Right lobe of liver (tissue), 6 donors: ENCODE results near the gene BPIFB2. TPM values are rescaled to one million over a fixed set of nuclear protein-coding genes. Genes with fewer than 3 reads are reported as not detected.

Source experiments
- ATAC-seq, 4 donors: fragments of 200-7000 bp; cut with Tn5 transposase; one replicate each; pipeline ENCODE4 v1.9.1; 2020; ENCODE audit warnings: mild to moderate bottlenecking in 4 of 4, moderate library complexity in 4 of 4
- DNase-seq, 3 donors: peaks; one replicate each; pipeline ENCODE4 v3.0.0-alpha.2; 2020
- H3K27ac ChIP-seq, 3 donors: fragments of 200-600 bp; one replicate each; pipeline ENCODE4 v1.8.0; 2022
- H3K27me3 ChIP-seq, 2 donors: fragments of 200-600 bp; one replicate each; pipeline ENCODE4 v1.8.0; 2022
- H3K36me3 ChIP-seq, 4 donors: fragments of 200-600 bp; sonication (generic) in 1 of 4; one replicate each; pipeline versions ENCODE4 v1.5.1 to v1.8.0; 2017 to 2022; ENCODE audit warnings: control low read depth in 1 of 4
- H3K4me1 ChIP-seq, 4 donors: fragments of 200-600 bp; sonication (generic) in 1 of 4; one replicate each; pipeline versions ENCODE4 v1.5.1 to v1.8.0; 2017 to 2022; ENCODE audit warnings: control low read depth in 1 of 4
- H3K4me3 ChIP-seq, 3 donors: fragments of 200-600 bp; one replicate each; pipeline ENCODE4 v1.8.0; 2022
- H3K9me3 ChIP-seq, 4 donors: fragments of 200-600 bp; sonication (generic) in 1 of 4; one replicate each; pipeline versions ENCODE4 v1.5.1 to v1.8.0; 2017 to 2022; ENCODE audit warnings: control low read depth in 1 of 4
- CTCF ChIP-seq, 4 donors: fragments of 200-600 bp in 3 of 4; fragments of 450-650 bp in 1 of 4; IDR thresholded peaks; one replicate each; pipeline versions ENCODE4 v1.5.1 to v1.8.0; 2016 to 2022; ENCODE audit warnings: antibody characterized with exemption in 4 of 4, mild to moderate bottlenecking in 2 of 4
- POLR2A ChIP-seq: fragments of 450-650 bp; IDR thresholded peaks from one replicate; pipeline ENCODE4 v1.6.1; 2017; ENCODE audit warnings: antibody characterized with exemption, mild to moderate bottlenecking
- WGBS: methylation state at CpG from one replicate; pipeline ENCODE4 v1.1.6; 2018; ENCODE audit warnings: low coverage, low lambda C conversion rate; ENCODE audit not compliant: insufficient coverage; ENCODE audit errors: missing lambda C conversion rate; 5-methylcytosine and 5-hydroxymethylcytosine counted together
- intact Hi-C, 2 donors: fragments of 100-400 bp; cut with DNase I; formaldehyde crosslinking; loops; one replicate each; pipeline versions ENCODE4 v1.11.2 to v1.14.1; 2022
- total RNA-seq, 6 experiments: library from RNA; depleted of rRNA in 2 of 6; stranded (reverse); fragments of >200 nt in 2 of 6; fragmentation: NEBNext Ultra II Directional in 3 of 6; extraction: Animal tissue kit (Norgen Biotek cat#: 25700) in 3 of 6; gene quantifications; one replicate each; pipeline versions ENCODE4 v1.1.0 to v1.2.4, GENCODE V29; 2016 to 2023
- donor health status: DM: no; HTN: yes; CAD: no.
- donor health status: DM: no; HTN: no; CAD: no.
- donor health status: DM: no; HTN: no; CAD: no.
- donor health status: DM: no; HTN: yes; CAD: no.
- donor health status: DM: no; HTN: yes; CAD: no.

Gene BPIFB2
- total RNA-seq, 6 experiments from 2014 or later = 0.12 TPM; not detected in 5

DNA sequence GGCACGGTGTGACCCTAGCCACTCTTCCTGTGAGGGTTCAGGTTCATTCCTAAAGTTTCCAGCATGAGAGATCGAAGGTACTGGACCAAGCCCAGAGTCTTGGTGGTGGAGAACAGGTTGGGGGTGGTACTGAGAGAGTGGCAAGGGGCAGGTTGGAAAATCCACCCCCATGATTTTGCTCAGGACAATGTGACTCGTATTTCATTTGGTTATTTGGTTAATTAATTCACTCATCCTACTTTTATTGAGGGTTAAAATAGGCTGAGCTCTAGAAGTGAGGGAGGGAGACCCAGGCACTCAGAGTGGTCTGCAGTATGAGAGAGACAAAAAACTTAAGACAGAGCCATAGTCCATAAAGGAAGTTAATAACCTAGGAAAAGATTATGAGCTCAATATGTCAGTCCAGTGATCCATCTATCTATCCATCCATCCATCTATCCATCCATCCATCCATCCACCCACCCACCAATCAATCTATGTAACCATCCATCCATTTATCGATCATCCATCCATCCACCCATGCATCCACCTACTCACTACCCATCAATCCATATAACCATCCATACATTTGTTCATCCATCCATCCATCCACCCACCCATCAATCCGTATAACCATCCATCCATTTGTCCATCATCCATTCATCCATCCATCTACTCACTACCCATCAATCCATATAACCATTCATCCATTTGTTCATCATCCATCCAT is 17.3 kb downstream of the BPIFB2 start:
- no peak overlapping the region for H3K4me3 ChIP-seq
- no peak for TF ChIP-seq POLR2A
- no peak for TF ChIP-seq CTCF (IDR thresholded peaks at IDR 0.05)
- ATAC-seq (no peak), DNase-seq (peak in 1 of 3 donors; percentile 1)
- 51% methylated on average over 4 of the region's 5 CpGs for WGBS
- intact Hi-C loops = no loop called here
- no peak overlapping the region for H3K27ac ChIP-seq
- no peaks in the 10 kb centered on the region for H3K4me1 ChIP-seq
- no peaks in the 10 kb centered on the region for H3K36me3 ChIP-seq
- no peaks in the 10 kb centered on the region for H3K9me3 ChIP-seq
- no peaks in the 10 kb centered on the region for H3K27me3 ChIP-seq

DNA sequence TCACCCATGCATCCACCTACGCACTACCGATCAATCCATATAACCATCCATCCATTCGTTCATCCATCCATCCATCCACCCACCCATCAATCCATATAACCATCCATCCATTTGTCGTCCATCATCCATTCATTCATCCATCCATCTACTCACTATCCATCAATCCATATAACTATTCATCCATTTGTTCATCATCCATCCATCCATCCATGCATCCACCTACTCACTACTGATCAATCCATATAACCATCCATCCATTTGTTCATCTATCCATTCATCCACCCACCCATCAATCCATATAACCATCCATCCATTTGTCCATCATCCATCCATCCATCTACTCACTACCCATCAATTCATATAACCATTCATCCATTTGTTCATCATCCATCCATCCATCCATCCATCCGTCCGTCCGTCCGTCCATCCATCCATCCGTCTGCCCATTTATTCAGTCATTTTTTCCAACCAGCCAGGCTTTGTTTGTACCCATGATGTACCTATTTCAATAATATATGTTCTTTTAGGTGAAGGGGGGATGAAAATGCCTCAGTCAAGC is 17.9 kb downstream of the BPIFB2 start:
- WGBS = 73% methylated on average over 9 of the region's 9 CpGs
- no peak for TF ChIP-seq CTCF (IDR thresholded peaks at IDR 0.05)
- no peak for TF ChIP-seq POLR2A
- no peak for ATAC-seq

DNA sequence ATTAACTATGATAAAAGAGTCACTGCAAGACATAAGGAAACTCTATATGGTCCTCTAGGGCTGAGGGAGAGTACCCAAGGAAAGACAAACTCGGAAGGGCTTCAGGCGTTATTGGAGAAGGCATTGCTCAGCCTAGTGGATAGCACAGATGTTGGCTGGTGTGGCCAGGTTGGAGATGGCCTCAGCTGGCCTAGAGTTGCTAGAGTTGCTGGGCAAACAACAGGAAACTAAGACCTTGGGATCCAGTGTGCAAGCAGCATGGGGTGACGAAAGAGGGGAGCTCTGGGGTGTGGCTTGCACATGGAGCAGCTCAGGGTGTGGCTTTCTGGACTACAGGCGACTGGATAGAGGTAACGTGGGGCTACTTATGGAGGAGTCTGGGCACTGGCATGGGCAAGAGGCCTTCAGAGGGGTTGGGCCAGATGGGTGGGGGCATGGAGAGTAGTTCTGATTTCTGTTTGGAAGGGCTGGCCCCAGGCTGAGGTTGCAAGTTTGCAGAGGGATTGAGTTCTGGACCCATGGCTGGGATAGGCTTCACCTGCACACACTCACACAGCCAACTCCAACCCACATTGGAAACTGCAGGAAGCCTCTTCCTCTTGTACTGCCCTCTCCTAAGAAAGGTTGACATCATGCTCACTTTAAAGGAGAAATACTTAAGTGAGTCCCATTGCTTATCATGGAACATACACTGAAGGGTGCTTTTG is 18.7 kb downstream of the BPIFB2 start:
- no peaks in the 10 kb centered on the region for H3K27me3 ChIP-seq
- no peaks in the 10 kb centered on the region for H3K9me3 ChIP-seq
- no peak overlapping the region for H3K4me3 ChIP-seq
- DNase-seq (peak in 1 of 3 donors; percentile 11), ATAC-seq (no peak)
- no peak for TF ChIP-seq CTCF (IDR thresholded peaks at IDR 0.05)
- intact Hi-C loops = no loop called here
- H3K27ac ChIP-seq = no peak overlapping the region
- H3K36me3 ChIP-seq = no peaks in the 10 kb centered on the region
- 76% methylated on average over 3 of the region's 5 CpGs for WGBS
- no peaks in the 10 kb centered on the region for H3K4me1 ChIP-seq

More for the DNA sequence above, 17.9 kb downstream of the BPIFB2 start:
- H3K4me3 ChIP-seq = no peak overlapping the region
- intact Hi-C loops = no loop called here
- H3K27me3 ChIP-seq = no peaks in the 10 kb centered on the region
- H3K36me3 ChIP-seq = no peaks in the 10 kb centered on the region
- no peak overlapping the region for H3K27ac ChIP-seq
- DNase-seq = no peak
- no peaks in the 10 kb centered on the region for H3K4me1 ChIP-seq
- no peaks in the 10 kb centered on the region for H3K9me3 ChIP-seq

DNA sequence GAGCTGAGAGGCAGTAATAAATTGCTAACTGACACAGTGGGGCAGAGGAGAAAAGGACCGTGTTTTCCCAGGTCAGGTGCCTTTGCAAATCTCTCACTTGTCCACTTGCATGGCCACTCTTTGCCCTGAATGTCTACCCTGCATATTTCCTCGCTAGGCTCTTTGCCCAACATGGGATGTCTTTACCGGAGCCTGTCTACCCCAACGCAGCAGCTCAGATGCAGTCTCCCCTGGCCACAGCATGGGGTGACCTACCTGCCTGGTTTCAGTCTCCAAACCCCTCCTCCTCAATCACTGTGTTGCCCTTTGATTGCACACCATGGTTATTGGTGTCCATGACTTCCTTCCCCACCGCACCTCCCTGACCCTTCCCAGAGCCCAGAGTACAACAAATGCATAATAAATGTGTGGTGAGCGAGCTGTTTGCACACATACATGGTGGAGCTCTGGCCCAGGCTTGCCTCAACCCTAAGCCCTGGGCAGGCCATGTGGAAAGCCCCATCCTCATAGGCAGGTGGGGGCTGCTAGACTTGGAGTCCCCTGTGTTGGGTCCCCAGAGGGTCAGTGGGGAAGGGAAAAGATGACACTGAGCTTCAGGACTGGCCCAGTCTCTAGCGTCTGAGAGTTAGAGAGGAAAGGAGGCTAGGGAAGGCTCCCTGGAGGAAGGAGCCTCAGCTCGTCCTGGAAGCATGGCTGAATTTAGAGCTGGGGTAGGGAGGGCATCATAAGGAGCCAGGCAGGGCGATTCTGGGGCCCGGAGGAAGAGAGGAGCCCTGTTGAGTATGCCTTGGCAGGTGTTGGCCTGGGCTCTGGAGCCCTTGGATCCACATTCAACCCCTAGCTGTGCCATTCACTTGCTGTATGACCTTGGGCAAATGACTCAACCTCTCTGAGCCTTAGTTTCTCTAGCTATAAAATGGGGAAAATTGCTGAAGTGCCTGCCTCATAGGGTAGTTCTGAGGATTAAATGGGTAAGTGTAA is 19.6 kb downstream of the BPIFB2 start:
- intact Hi-C loops = no loop called here
- TF ChIP-seq POLR2A = no peak
- no peak for TF ChIP-seq CTCF (IDR thresholded peaks at IDR 0.05)
- H3K9me3 ChIP-seq = no peaks in the 10 kb centered on the region
- DNase-seq = peak in 1 of 3 donors; percentile 31
- no peaks in the 10 kb centered on the region for H3K36me3 ChIP-seq
- 74% methylated on average over 8 of the region's 10 CpGs for WGBS
- ATAC-seq = no peak
- H3K4me1 ChIP-seq = no peaks in the 10 kb centered on the region
- H3K27me3 ChIP-seq = no peaks in the 10 kb centered on the region
- H3K4me3 ChIP-seq = no peak overlapping the region
- H3K27ac ChIP-seq = no peak overlapping the region
